Right lobe of liver (tissue), 6 donors: ENCODE data around the gene HSPA12A. TPM values are rescaled to one million over a fixed set of nuclear protein-coding genes. Genes with fewer than 3 reads are reported as not detected.
A peak's percentile ranks its signal among the peaks of the same experiment; 100 is the strongest.

Source experiments
- ATAC-seq, 4 donors: fragments of 200-7000 bp; cut with Tn5 transposase; one replicate each; pipeline ENCODE4 v1.9.1; 2020; ENCODE audit warnings: mild to moderate bottlenecking in 4 of 4, moderate library complexity in 4 of 4
- DNase-seq, 3 donors: peaks; one replicate each; pipeline ENCODE4 v3.0.0-alpha.2; 2020
- H3K27ac ChIP-seq, 3 donors: fragments of 200-600 bp; one replicate each; pipeline ENCODE4 v1.8.0; 2022
- H3K27me3 ChIP-seq, 2 donors: fragments of 200-600 bp; one replicate each; pipeline ENCODE4 v1.8.0; 2022
- H3K36me3 ChIP-seq, 4 donors: fragments of 200-600 bp; sonication (generic) in 1 of 4; one replicate each; pipeline versions ENCODE4 v1.5.1 to v1.8.0; 2017 to 2022; ENCODE audit warnings: control low read depth in 1 of 4
- H3K4me1 ChIP-seq, 4 donors: fragments of 200-600 bp; sonication (generic) in 1 of 4; one replicate each; pipeline versions ENCODE4 v1.5.1 to v1.8.0; 2017 to 2022; ENCODE audit warnings: control low read depth in 1 of 4
- H3K4me3 ChIP-seq, 3 donors: fragments of 200-600 bp; one replicate each; pipeline ENCODE4 v1.8.0; 2022
- H3K9me3 ChIP-seq, 4 donors: fragments of 200-600 bp; sonication (generic) in 1 of 4; one replicate each; pipeline versions ENCODE4 v1.5.1 to v1.8.0; 2017 to 2022; ENCODE audit warnings: control low read depth in 1 of 4
- CTCF ChIP-seq, 4 donors: fragments of 200-600 bp in 3 of 4; fragments of 450-650 bp in 1 of 4; IDR thresholded peaks; one replicate each; pipeline versions ENCODE4 v1.5.1 to v1.8.0; 2016 to 2022; ENCODE audit warnings: antibody characterized with exemption in 4 of 4, mild to moderate bottlenecking in 2 of 4
- POLR2A ChIP-seq: fragments of 450-650 bp; IDR thresholded peaks from one replicate; pipeline ENCODE4 v1.6.1; 2017; ENCODE audit warnings: antibody characterized with exemption, mild to moderate bottlenecking
- WGBS: methylation state at CpG from one replicate; pipeline ENCODE4 v1.1.6; 2018; ENCODE audit warnings: low coverage, low lambda C conversion rate; ENCODE audit not compliant: insufficient coverage; ENCODE audit errors: missing lambda C conversion rate; 5-methylcytosine and 5-hydroxymethylcytosine counted together
- intact Hi-C, 2 donors: fragments of 100-400 bp; cut with DNase I; formaldehyde crosslinking; loops; one replicate each; pipeline versions ENCODE4 v1.11.2 to v1.14.1; 2022
- total RNA-seq, 6 experiments: library from RNA; depleted of rRNA in 2 of 6; stranded (reverse); fragments of >200 nt in 2 of 6; fragmentation: NEBNext Ultra II Directional in 3 of 6; extraction: Animal tissue kit (Norgen Biotek cat#: 25700) in 3 of 6; gene quantifications; one replicate each; pipeline versions ENCODE4 v1.1.0 to v1.2.4, GENCODE V29; 2016 to 2023
- donor health status: DM: no; HTN: yes; CAD: no.
- donor health status: DM: no; HTN: no; CAD: no.
- donor health status: DM: no; HTN: no; CAD: no.
- donor health status: DM: no; HTN: yes; CAD: no.
- donor health status: DM: no; HTN: yes; CAD: no.

HSPA12A gene
- total RNA-seq, 6 experiments from 2014 or later = 2.3 to 4.2 (median 2.9) TPM

DNA sequence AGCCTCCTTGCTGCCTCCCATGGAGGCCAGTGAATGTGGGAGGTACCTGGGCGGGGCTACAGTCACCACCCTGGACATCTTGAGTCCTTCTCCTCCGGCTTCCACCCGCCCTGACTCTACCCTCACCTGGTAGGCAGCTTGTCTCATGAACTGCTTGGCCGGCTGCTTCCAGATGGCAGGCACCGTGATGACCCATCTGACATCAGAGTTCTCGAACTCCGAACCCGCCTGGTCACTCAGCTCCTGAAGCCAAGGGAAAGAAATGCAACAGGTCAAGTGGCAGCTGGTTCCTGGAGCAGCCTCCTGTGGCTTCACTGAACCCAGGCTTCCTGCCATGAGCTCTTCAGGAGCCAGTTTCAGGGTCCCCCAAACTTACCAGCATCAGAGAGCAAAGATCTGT, 50.1 kb downstream of the HSPA12A start:
- no peaks in the 10 kb centered on the region for H3K4me1 ChIP-seq
- no peak for DNase-seq
- WGBS = 100% methylated on average over 1 of the region's 8 CpGs
- ATAC-seq = no peak
- TF ChIP-seq CTCF (IDR thresholded peaks at IDR 0.05) (no peak), POLR2A (no peak)
- H3K9me3 ChIP-seq = no peaks in the 10 kb centered on the region
- no peak overlapping the region for H3K4me3 ChIP-seq
- H3K27ac ChIP-seq = no peak overlapping the region
- H3K36me3 ChIP-seq = no peaks in the 10 kb centered on the region
- intact Hi-C loops = no loop called here
- H3K27me3 ChIP-seq = no peaks in the 10 kb centered on the region

DNA sequence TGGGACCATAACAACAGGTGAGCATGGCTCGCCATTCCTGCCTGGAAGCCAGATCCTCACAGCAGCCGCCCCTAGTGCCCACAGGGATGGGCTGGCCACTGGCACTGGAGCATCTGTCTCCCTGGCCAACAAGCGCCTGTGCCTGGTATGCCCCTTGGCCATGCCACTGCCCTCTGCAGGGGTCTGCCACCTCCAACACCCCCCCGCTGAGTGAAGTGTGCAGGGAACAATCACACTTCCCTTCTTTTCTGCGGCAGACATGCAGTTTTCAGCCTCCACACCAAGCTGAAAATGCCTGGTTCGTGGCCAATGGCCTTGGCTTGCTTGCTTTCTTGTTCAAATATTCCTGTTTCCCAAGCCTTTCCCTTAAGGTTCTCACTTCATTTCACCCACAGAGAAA, 50.7 kb downstream of the HSPA12A start:
- WGBS = 48% methylated on average over 2 of the region's 6 CpGs
- Histone ChIP-seq H3K4me3 (no peak overlapping the region), H3K27me3 (no peaks in the 10 kb centered on the region), H3K36me3 (no peaks in the 10 kb centered on the region), H3K9me3 (no peaks in the 10 kb centered on the region), H3K27ac (no peak overlapping the region), H3K4me1 (no peaks in the 10 kb centered on the region)
- DNase-seq (no peak), ATAC-seq (no peak)
- TF ChIP-seq POLR2A = no peak
- TF ChIP-seq CTCF (IDR thresholded peaks at IDR 0.05) = no peak
- intact Hi-C loops = no loop called here

DNA sequence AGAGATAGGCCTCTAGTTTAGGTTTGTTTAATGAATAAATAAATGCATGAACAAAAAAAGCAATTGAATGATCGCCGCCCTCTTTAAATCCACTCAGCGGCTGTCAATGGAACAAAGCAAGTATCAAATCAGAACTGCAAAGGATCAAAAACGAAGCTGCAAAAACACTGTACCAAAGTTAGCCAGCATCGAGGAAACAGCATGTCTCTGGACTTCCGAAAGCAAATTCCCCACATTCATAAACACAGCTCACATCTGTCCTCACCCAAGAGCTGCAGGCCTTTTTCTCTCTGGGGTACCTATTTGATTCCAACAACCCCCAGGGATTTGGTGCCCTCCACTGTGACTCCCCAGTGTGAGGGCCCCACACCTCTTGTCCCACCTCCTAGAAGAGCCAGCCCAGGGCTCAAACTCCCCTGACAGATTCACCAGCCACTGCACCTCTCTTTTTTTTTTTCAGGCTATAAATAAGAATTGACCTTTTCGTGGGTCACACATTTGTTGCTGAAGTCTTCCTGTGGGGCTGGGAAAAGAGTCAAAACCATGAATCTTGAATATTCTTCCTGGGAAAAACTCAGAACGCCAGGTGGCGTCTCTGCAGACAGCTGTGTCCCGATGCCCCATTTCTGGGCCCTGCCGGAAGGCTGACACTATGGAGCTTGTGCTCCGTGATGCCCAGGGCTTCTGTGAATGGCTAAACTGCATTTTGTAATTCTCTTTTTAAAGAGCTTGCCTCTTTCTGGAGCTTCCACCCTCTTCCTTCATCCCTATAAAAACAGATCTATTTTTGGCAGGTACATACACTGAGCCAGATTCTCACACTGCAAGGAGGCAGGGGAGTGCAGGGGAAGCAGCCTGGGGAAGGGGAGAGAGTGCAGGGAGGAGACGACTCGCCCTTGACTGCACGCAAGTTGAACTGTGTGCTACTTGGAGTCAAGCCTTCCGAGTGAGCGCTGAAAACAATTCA, 51.7 kb downstream of the HSPA12A start:
- H3K27me3 ChIP-seq = no peaks in the 10 kb centered on the region
- H3K9me3 ChIP-seq = no peaks in the 10 kb centered on the region
- no peak overlapping the region for H3K27ac ChIP-seq
- WGBS = 53% methylated on average over 15 of the region's 17 CpGs
- ATAC-seq = peak; percentile 15 to 70 (median 45)
- intact Hi-C loops = no loop called here
- no peaks in the 10 kb centered on the region for H3K36me3 ChIP-seq
- no peak overlapping the region for H3K4me3 ChIP-seq
- H3K4me1 ChIP-seq = no peaks in the 10 kb centered on the region
- no peak for TF ChIP-seq POLR2A
- TF ChIP-seq CTCF (IDR thresholded peaks at IDR 0.05) = peak in 3 of 4 donors; percentile 24 to 37 (median 25)
- peak in 1 of 3 donors; percentile 37 for DNase-seq

- no peaks in the 10 kb centered on the region for H3K27me3 ChIP-seq
- no peaks in the 10 kb centered on the region for H3K9me3 ChIP-seq
- H3K36me3 ChIP-seq = no peaks in the 10 kb centered on the region
- H3K4me1 ChIP-seq = no peaks in the 10 kb centered on the region
- no peak overlapping the region for H3K27ac ChIP-seq
- TF ChIP-seq CTCF (IDR thresholded peaks at IDR 0.05) = no peak
- no peak for TF ChIP-seq POLR2A
- intact Hi-C loops = loop anchor here (10.0 kb wide), 1 partner anchor 485 kb away; no protein-coding TSS in a partner anchor
- 77% methylated on average over 4 of the region's 4 CpGs for WGBS
- DNase-seq = no peak
- no peak for ATAC-seq
- no peak overlapping the region for H3K4me3 ChIP-seq
These were observed 52.6 kb downstream of the HSPA12A start for GRCh38 chr10:116689744-116690143.
